Astrocyte (in vitro differentiated cells and primary cell): ENCODE data around the gene SLC24A5. TPM values are rescaled to one million over a fixed set of nuclear protein-coding genes. Genes with fewer than 3 reads are reported as not detected.

Experiments
- DNase-seq: peaks from one replicate; pipeline ENCODE4 v3.0.0-alpha.2; 2010; ENCODE audit warnings: low read depth
- FAIRE-seq: peaks from 2 replicates; lab custom pipeline; 2011; peaks lifted over from hg19 to GRCh38; lab: Jason Lieb, UNC
- H2AFZ ChIP-seq: 2 replicates; pipeline ENCODE4 v1.6.0; 2012; ENCODE audit warnings: low read depth, low read length, inconsistent platforms
- H3K27ac ChIP-seq: 2 replicates; pipeline ENCODE4 v1.5.1; 2011; ENCODE audit warnings: low read depth, low read length, inconsistent platforms
- H3K27me3 ChIP-seq: 2 replicates; pipeline ENCODE4 v1.6.0; 2011; ENCODE audit warnings: low read length, inconsistent platforms; ENCODE audit not compliant: insufficient read depth
- H3K36me3 ChIP-seq: 2 replicates; pipeline ENCODE4 v1.5.1; 2011; ENCODE audit warnings: low read length, inconsistent platforms; ENCODE audit not compliant: insufficient read depth
- H3K4me1 ChIP-seq: 2 replicates; pipeline ENCODE4 v1.5.1; 2011; ENCODE audit warnings: low read length, inconsistent platforms; ENCODE audit not compliant: insufficient read depth
- H3K4me2 ChIP-seq: 2 replicates; pipeline ENCODE4 v1.6.0; 2012; ENCODE audit warnings: low read length, inconsistent platforms
- H3K4me3 ChIP-seq: 2 replicates; pipeline ENCODE4 v1.5.1; 2011; ENCODE audit warnings: low read depth, mild to moderate bottlenecking, low read length, inconsistent platforms; ENCODE audit not compliant: insufficient read depth
- H3K79me2 ChIP-seq: 2 replicates; pipeline ENCODE4 v1.6.0; 2012; ENCODE audit warnings: mild to moderate bottlenecking, low read length, inconsistent platforms; ENCODE audit not compliant: insufficient read depth
- H3K9ac ChIP-seq: 2 replicates; pipeline ENCODE4 v1.6.0; 2012; ENCODE audit warnings: mild to moderate bottlenecking, low read length, inconsistent platforms
- H3K9me3 ChIP-seq: 2 replicates; pipeline ENCODE4 v1.5.1; 2012; ENCODE audit warnings: low read depth, mild to moderate bottlenecking, low read length, inconsistent platforms; ENCODE audit not compliant: insufficient read depth
- H4K20me1 ChIP-seq: 2 replicates; pipeline ENCODE4 v1.6.0; 2012; ENCODE audit warnings: low read length, inconsistent platforms; ENCODE audit not compliant: insufficient read depth
- H3K27ac Mint-ChIP-seq: one replicate; pipeline ENCODE4 v1.8.0; 2021; ENCODE audit warnings: mild to moderate bottlenecking, mixed read lengths; ENCODE audit not compliant: unreplicated experiment
- H3K27me3 Mint-ChIP-seq: one replicate; pipeline ENCODE4 v1.8.0; 2021; ENCODE audit warnings: low read depth, mixed read lengths; ENCODE audit not compliant: unreplicated experiment
- H3K36me3 Mint-ChIP-seq: one replicate; pipeline ENCODE4 v1.8.0; 2021; ENCODE audit warnings: low read depth, mixed read lengths; ENCODE audit not compliant: unreplicated experiment
- H3K4me1 Mint-ChIP-seq: one replicate; pipeline ENCODE4 v1.8.0; 2021; ENCODE audit warnings: low read depth, mixed read lengths; ENCODE audit not compliant: unreplicated experiment
- H3K4me3 Mint-ChIP-seq: one replicate; pipeline ENCODE4 v1.8.0; 2021; ENCODE audit warnings: mild to moderate bottlenecking, moderate library complexity, mixed read lengths; ENCODE audit not compliant: unreplicated experiment
- H3K9me3 Mint-ChIP-seq: one replicate; pipeline ENCODE4 v1.8.0; 2021; ENCODE audit warnings: mild to moderate bottlenecking, mixed read lengths; ENCODE audit not compliant: unreplicated experiment
- CTCF ChIP-seq: IDR thresholded peaks from 2 replicates; pipeline ENCODE4 v1.5.1; 2011; ENCODE audit warnings: low read depth, mild to moderate bottlenecking, inconsistent platforms, low read length, moderate library complexity; ENCODE audit not compliant: insufficient read depth
- EZH2 ChIP-seq: IDR thresholded peaks from 2 replicates; pipeline ENCODE4 v1.6.1; 2012; ENCODE audit warnings: mild to moderate bottlenecking, low read length, inconsistent platforms; ENCODE audit not compliant: insufficient read depth
- total RNA-seq: library from RNA; stranded (reverse); gene quantifications from 2 replicates; pipeline ENCODE4 v1.2.1, GENCODE V29; 2021

Gene SLC24A5
- total RNA-seq, 1 donor from 2014 or later = not detected

DNA sequence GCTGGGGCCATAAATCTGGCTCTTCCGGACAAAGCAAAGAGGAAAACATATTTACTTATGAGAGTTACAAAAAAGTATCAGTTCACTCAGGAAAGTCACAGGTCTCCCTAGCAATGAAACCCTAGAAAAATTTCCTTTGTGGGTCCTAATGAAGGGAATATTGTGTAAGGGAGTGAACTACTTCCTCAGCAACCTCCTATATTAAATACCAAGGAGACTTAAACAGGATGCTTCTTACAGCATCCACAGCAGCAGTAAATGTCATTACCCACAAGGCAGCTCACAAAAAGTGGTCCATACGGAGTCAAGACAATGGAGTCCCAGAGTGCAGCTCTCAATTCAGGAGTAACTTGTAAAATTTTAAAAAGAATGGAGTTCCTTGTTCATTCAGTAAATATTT is 14.9 kb upstream of the SLC24A5 start:
- no peaks in the 10 kb centered on the region for H3K27me3 ChIP-seq
- no peaks in the 10 kb centered on the region for H3K36me3 ChIP-seq
- Mint-ChIP-seq H3K27ac (no peak overlapping the region), H3K4me3 (no peak overlapping the region), H3K4me1 (no peaks in the 10 kb centered on the region), H3K36me3 (no peaks in the 10 kb centered on the region), H3K9me3 (no peaks in the 10 kb centered on the region), H3K27me3 (peaks cover 9% of the 10 kb centered on the region)
- H3K4me3 ChIP-seq = no peak overlapping the region
- no peak for FAIRE-seq
- DNase-seq = no peak
- no peak overlapping the region for H3K4me2 ChIP-seq
- H4K20me1 ChIP-seq = no peaks in the 10 kb centered on the region
- no peak overlapping the region for H3K9ac ChIP-seq
- no peaks in the 10 kb centered on the region for H3K4me1 ChIP-seq
- no peak overlapping the region for H2AFZ ChIP-seq
- no peak overlapping the region for H3K27ac ChIP-seq
- no peaks in the 10 kb centered on the region for H3K9me3 ChIP-seq
- no peak for TF ChIP-seq CTCF
- TF ChIP-seq EZH2 = no peak
- H3K79me2 ChIP-seq = no peaks in the 10 kb centered on the region

DNA sequence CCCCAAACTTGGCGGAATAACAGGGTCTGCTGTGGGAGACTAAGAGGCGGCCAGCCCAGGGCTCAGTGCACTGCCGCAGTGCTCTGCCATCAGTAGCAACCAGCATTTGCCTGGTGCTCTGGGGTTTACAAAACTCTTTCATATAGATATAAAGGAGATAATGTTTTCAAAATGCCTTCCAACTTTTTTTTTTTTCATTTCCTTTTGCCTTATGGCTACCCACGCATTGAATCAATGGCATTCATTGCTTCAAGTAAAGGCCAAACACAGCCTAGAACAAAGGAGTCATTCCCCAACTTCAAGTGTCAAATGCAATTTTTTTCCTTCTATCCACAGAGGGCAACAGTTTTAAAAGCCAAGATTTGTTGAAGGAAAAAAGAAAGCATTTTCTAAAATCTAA is 11.6 kb upstream of the SLC24A5 start:
- Histone ChIP-seq H3K4me3 (no peak overlapping the region), H3K9me3 (no peaks in the 10 kb centered on the region), H2AFZ (no peak overlapping the region), H3K9ac (no peak overlapping the region), H3K36me3 (no peaks in the 10 kb centered on the region), H3K27me3 (no peaks in the 10 kb centered on the region), H3K27ac (no peak overlapping the region), H3K4me2 (no peak overlapping the region), H4K20me1 (no peaks in the 10 kb centered on the region), H3K4me1 (no peaks in the 10 kb centered on the region), H3K79me2 (no peaks in the 10 kb centered on the region)
- H3K9me3 Mint-ChIP-seq = no peaks in the 10 kb centered on the region
- no peaks in the 10 kb centered on the region for H3K4me1 Mint-ChIP-seq
- no peak for DNase-seq
- no peaks in the 10 kb centered on the region for H3K36me3 Mint-ChIP-seq
- no peak overlapping the region for H3K4me3 Mint-ChIP-seq
- TF ChIP-seq EZH2 = no peak
- no peak for TF ChIP-seq CTCF
- no peak overlapping the region for H3K27ac Mint-ChIP-seq
- H3K27me3 Mint-ChIP-seq = peaks cover 7% of the 10 kb centered on the region
- FAIRE-seq = no peak

- Mint-ChIP-seq H3K4me1 (no peaks in the 10 kb centered on the region), H3K27ac (no peak overlapping the region), H3K9me3 (no peaks in the 10 kb centered on the region), H3K4me3 (no peak overlapping the region), H3K36me3 (no peaks in the 10 kb centered on the region), H3K27me3 (peaks cover 7% of the 10 kb centered on the region)
- FAIRE-seq (no peak), DNase-seq (no peak)
- Histone ChIP-seq H3K9ac (no peak overlapping the region), H2AFZ (no peak overlapping the region), H3K36me3 (no peaks in the 10 kb centered on the region), H3K4me2 (no peak overlapping the region), H3K4me1 (no peaks in the 10 kb centered on the region), H3K79me2 (no peaks in the 10 kb centered on the region), H4K20me1 (no peaks in the 10 kb centered on the region), H3K9me3 (no peaks in the 10 kb centered on the region), H3K27me3 (peaks cover 2% of the 10 kb centered on the region), H3K4me3 (no peak overlapping the region), H3K27ac (no peak overlapping the region)
- no peak for TF ChIP-seq EZH2
- TF ChIP-seq CTCF = no peak
These were observed 10.8 kb upstream of the SLC24A5 start for GRCh38 chr15:48109856-48110531.
